C4-2B (cell line): ENCODE data around the gene PRKCZ.

ENCODE experiments used
- ZFX ChIP-seq: fragments of 450-650 bp; IDR thresholded peaks from 2 replicates; pipeline ENCODE4 v1.6.1; 2017
- TF ChIP-seq, protein P1 (sequence below): fragments of 450-650 bp; conservative IDR thresholded peaks from 2 replicates; pipeline ENCODE4 v1.5.1; 2017; ENCODE audit warnings: mild to moderate bottlenecking

DNA sequence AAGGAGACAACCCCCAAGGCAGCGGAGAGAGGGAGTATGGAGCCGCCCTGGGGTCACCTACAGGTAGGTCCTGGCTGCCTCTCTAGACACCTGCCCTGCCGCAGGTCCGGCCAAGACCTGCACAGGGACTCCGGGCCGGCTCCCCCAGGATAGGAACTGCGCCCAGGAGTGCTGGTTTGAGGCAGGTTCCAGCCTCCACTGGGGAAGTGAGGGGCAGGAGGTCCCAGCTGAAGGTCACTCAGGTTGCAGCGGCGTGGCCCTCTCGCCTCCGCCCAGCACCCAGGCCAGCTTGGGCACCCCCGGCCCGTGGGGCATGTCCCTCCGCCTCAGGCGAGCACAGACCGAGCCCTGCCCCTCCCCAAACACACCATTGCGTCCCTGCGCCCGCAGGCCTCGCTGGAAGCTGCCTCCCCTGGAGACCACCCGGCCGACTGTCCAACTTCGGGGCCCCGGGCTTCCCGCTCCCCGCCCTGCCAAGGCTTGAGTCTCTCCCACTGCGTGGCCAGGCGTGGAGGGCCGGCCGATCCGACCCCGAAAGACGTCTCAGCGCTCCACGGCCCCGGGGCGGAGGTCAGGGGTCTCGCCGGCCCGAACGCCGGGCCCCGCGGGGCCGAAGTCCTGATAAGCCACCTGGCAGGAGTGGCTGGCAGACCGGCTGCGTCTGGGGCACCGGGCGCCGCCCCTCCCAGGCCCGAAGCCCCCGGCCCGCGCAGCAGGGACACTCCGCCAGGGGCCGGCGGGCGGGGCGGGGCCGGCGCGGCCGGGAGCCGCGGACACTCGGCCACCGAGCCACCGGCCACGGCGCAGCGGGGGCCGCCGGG lies 176.5 kb downstream of the PRKCZ start:
- TF ChIP-seq, protein P1, sequence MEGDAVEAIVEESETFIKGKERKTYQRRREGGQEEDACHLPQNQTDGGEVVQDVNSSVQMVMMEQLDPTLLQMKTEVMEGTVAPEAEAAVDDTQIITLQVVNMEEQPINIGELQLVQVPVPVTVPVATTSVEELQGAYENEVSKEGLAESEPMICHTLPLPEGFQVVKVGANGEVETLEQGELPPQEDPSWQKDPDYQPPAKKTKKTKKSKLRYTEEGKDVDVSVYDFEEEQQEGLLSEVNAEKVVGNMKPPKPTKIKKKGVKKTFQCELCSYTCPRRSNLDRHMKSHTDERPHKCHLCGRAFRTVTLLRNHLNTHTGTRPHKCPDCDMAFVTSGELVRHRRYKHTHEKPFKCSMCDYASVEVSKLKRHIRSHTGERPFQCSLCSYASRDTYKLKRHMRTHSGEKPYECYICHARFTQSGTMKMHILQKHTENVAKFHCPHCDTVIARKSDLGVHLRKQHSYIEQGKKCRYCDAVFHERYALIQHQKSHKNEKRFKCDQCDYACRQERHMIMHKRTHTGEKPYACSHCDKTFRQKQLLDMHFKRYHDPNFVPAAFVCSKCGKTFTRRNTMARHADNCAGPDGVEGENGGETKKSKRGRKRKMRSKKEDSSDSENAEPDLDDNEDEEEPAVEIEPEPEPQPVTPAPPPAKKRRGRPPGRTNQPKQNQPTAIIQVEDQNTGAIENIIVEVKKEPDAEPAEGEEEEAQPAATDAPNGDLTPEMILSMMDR, result no peak
- TF ChIP-seq ZFX, result no peak
